HG03575 (cell line): ENCODE measurements around the gene RPS3.
"Not testable (repeated sequence)": the region's sequence is repeated elsewhere in the genome, so short reads cannot be mapped to it uniquely, and the experiment has no call there.

ENCODE experiments used
- ATAC-seq: cut with Tn5 transposase; IDR thresholded peaks from one replicate; pipeline ENCODE4 v1.9.1; 2021; ENCODE audit not compliant: unreplicated experiment, insufficient number of reproducible peaks, low FRiP score; ENCODE audit errors: extremely low read depth

The RPS3 gene

DNA sequence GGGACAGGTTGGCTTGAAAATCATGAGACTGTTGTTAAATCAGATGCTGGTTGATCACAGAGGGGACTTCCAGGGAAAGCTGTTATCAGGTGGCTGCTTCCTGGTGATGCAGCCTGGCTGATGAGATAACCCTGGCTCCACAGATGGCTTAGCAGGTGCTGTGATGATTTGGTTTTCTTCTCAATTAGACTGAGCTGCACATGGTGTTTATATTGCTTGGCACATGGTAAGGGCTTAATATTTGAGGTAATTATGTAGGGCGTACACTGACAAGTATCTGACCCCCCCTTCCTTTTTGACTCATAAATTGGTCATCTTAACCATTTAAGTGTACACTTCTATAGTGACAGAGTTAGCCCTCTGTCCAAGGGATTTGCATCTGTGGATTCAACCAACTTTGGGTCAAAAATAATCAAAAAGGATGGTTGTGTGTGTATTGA lies 7.0 kb downstream of the RPS3 start:
- no peak for ATAC-seq

DNA sequence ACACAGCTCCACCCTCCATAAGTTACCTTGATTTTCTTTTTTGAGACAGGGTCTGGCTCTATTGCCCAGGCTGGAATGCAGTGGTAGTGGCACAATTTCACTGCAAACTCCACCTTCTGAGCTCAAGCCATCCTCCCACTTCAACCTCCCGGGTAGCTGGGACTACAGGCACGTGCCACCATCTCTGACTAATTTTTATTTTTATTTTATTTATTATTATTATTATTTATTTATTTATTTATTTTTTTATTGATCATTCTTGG lies 9.6 kb downstream of the RPS3 start:
- ATAC-seq = no peak

DNA sequence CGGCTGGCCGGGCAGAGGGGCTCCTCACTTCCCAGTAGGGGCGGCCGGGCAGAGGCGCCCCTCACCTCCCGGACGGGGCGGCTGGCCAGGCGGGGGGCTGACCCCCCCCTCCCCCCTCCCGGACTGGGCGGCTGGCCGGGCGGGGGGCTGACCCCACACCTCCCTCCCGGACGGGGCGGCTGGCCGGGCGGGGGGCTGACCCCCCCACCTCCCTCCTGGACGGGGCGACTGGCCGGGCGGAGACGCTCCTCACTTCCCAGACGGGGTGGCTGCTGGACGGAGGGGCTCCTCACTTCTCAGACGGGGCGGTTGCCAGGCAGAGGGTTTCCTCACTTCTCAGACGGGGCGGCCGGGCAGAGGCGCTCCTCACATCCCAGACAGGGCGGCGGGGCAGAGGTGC lies 10.7 kb downstream of the RPS3 start:
- not testable (repeated sequence) for ATAC-seq

DNA sequence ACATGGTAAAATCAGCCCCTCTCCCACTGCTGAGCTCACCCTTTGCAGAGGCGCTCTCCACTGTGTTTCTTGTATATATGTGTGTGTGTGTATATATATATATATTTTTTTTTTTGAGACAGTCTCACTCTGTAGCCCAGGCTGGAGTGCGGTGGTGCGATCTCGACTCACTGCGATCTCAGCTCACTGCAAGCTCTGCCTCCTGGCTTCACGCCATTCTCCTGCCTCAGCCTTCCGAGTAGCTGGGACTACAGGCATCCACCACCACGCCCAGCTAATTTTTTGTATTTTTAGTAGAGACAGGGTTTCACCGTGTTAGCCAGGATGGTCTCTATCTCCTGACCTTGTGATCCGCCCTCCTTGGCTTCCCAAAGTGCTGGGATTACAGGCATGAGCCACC lies 13.8 kb downstream of the RPS3 start:
- ATAC-seq = not testable (repeated sequence)

DNA sequence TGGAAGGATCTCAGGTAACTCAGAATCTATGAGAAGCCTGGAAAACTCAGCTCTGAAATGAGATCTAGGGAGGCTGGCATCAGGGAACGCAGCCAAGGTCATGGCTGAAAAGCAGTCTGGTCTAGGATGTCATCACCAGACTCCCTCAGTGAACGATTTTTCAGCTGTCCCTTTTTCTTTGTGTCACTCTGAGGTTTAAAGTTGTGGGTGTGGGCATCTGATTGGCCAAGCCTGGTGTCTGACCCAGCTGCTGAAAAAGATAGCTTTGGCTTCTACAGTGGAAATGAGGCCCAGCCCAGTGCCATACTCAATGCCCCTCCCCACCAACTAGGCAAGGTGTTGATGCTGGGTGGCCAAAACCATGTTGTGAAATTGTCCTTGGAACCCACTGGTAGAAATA lies 14.5 kb downstream of the RPS3 start:
- ATAC-seq = no peak

DNA sequence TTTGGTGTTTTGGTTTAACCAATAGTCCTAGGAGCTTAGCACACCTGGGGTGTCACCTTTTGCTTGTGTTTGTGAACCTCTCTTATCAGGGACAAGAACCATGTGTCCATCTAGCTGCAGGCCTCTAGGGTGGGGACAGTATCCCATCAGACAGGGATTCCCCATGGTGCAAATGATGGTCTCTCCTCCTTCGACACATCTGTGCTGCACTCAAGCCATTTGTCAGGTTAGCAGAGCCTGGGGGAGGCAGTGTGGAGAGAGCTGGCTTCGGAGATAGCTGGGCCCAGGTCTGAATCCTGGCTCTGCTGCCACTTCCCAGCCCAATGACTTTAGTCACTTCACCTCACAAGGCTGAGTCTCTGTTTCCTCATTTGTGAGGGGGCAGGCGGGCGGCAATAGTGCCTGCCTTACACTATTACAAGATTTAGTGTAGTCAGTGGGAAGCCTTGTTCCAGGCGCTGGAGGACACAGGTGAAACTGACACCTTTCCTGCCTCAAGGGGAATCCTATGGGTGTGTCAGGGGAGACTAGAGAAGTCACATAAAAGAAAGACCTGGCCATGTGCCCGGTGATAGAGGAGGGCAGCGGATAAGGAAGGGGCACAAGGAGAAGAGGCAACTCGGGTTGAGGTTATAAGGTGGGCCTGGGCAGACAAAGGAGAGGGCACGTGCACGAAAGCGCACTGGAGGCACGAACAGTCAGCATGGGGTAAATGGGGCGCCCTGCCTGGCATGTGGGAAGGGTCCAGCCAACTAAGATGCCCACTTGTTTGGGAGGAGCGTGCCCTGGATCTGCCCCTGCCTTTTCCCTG lies 21.1 kb downstream of the RPS3 start:
- no peak for ATAC-seq

DNA sequence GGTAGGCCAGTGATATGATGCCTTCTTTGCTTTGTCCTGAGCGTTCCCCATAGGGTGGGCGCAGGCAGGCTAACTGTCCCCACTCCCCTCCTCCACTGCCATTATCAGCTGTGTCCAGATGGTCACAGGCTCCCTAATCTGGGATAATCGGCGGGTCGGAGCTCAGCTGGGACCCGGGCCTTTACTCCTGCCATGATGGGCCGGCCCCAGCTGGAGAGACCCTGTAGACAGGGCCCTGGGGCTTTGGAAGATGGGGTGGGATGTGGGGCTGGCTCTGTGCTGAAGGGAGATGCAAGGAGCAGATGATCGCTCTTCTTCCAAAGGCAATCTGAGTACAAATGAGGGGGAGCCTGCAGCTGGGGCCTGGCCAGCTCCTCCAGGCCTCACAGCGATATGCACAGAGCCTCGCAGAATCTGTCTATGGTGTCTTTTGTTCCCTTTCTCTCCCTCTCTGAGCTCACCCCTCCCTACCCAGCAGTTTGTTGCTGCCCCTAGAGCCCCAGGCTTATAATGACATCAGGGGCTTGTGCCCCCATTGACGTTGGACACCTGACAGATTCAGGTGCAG lies 21.8 kb downstream of the RPS3 start:
- ATAC-seq = no peak

DNA sequence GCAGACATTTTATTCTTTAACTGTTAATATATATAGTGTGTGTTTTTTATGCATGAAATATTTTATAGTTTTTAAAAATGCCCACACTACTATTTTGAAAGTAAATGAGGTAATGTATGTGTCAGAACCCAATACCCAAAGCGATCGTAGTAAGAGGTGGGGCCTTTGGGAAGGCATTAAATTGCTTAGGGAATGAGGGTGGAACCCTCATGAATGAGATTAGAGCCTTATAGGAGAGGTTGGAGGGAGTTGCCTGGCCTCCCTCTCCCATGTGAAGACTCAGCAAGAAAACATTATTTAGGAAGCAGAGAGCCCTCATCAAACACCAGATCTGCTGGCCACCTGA lies 22.6 kb downstream of the RPS3 start:
- ATAC-seq = no peak

DNA sequence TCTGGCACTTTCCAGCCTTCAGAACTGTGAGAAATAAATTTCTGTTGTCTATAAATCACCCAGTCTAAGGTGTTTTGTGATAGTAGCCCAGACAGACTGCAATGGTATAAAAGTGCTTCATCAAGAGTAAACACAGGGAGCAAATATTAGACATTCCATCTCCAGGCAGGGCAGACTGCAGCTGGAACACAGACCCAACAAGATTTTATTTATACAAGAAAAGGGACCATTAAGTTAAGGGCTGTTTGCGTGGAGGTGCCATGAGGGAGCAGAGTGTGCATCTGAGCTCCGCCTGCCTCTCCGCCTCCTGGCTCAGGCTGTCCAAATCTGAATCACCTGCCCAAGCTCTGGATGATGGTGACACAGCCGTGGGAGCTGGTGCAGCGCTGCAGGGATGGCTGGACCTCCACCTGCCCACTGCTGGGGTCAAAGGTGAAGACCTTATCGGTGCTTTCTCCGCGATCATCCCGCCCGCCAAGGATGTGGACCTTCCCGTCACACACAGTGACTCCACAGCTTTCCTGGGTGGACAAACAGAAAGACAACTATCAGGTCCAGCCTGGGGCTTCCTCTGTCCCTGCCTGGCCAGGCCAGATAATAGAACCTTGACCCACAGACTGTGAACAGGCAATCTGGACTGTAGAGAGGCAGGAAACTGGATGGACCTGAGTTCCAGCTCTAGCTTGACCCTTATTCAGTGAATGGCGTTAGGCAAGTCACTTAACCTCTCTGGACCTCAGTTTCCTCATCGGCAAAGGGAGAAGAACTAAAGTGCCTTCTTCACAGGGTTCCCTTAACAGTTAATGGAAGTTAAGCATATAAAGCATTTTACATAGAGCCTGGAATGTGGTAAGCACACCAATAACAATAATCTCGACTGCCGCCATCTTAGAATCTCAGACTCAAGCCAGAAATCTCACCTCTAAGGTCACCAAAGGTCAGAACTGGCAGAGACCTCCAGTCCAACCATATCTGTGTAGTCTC lies 23.2 kb downstream of the RPS3 start:
- ATAC-seq = no peak

DNA sequence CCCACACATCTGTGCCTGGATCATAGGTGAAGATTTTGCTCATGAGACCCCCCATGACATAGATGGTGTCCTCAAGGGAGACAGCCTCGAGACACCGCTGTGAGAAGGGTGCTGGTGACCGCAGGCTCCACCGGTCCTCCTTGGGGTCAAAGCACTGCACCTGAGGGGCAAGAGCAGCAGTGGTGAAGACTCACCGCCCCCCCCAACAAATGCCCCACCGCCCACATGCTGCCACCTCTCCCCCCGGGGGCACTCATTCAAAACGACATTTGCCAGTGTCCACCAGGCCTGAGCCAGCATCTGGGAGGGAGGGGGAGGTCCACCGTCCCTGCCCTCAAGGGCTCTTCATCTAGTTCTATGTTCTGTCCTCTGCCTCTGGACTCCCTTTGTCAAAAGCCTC lies 24.4 kb downstream of the RPS3 start:
- ATAC-seq = no peak

DNA sequence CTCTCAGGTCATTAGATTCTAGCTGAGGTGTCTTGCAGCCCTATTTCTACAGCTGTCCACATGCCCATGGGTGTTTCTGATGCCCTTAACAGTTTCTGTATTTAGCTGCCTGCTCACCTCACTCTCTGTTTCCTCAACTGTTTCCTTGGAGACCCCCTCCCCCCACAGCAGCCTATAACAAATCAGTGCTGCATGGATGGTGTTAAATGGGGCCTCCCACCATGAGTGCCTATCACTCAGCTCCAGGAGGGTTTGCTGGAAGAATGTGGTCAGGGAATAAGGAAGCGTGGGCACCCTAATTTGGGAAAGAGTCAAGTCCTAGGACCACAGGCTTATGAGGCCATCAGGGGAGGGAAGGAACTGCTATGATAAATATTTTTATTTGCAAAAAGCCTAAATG lies 25.1 kb downstream of the RPS3 start:
- no peak for ATAC-seq

DNA sequence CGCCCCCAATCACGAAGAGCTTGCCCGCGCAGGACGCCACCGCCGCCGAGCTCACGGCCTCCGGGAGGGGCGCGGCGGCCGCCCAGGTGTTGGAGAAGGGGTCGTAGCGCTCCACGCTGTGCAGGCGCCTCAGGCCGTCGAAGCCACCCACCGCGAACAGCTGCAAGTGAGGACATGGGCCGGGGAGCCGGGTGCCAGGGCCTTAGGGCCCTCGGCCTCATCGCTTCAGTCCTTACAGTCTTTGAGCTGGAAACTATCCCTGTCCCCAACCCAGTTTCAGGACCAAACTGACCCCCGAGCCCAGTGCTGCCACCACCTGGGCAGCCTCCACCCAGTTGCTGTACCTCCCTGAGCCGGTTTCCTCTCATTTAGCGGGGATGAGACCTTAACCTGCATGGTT lies 26.1 kb downstream of the RPS3 start:
- no peak for ATAC-seq

DNA sequence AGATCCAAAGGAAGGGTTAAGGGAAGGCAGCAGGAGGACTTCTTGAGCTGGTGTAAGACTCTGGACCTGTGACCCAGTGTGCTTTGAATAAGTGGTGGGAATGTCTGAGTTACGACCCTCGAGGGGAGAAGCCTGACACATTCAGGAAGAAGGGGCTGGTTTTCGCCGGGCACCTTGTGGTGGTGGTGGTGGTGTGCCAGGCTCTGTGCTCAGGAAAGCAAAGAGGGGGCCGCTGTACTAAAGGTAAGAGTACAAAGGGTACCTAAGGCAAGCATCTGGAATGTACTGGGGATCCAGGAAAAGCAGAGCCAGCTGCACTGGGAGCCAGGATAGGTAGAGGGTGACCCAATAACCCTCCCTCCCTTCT lies 27.4 kb downstream of the RPS3 start:
- ATAC-seq = no peak

DNA sequence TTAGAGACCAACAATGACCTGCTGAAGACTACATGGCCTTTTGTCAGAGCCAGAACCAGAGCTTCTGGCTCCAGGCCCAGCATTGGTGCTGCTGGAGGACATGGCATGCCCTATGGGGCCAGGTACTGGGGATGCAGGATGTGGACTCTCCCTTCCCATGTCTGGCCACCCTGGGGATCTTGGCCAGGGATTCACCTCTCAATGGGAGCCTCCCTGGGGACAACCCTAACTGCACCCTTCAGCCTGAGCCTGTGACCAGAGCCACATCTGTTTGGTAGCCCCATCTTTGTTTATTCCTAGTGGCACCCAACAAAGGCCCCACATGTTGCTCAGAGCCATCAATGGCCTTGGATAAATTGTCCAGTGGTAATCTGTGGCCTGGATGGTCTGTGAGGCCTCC lies 27.9 kb downstream of the RPS3 start:
- no peak for ATAC-seq

DNA sequence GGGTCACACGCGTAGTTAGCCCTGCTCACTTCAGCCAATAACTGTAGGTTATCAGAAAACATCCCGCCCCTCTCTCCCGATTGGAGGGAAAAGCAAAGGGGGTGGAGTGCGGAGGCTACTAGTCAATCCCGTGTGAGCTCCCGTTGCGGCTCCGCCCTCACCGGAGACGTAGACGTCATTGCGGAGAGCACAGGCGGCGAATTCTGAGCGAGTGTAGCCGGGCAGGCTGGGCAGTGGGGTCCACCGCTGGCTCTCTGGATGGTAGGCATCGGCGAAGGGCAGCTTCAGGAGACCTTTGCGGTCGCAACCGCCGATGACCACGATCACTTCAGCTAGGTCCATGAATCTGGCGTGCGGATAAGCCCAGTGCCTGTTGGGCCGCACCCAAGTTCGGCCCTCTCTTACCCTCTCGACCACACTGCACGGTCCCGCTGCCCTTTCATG lies 29.0 kb downstream of the RPS3 start:
- ATAC-seq = no peak

DNA sequence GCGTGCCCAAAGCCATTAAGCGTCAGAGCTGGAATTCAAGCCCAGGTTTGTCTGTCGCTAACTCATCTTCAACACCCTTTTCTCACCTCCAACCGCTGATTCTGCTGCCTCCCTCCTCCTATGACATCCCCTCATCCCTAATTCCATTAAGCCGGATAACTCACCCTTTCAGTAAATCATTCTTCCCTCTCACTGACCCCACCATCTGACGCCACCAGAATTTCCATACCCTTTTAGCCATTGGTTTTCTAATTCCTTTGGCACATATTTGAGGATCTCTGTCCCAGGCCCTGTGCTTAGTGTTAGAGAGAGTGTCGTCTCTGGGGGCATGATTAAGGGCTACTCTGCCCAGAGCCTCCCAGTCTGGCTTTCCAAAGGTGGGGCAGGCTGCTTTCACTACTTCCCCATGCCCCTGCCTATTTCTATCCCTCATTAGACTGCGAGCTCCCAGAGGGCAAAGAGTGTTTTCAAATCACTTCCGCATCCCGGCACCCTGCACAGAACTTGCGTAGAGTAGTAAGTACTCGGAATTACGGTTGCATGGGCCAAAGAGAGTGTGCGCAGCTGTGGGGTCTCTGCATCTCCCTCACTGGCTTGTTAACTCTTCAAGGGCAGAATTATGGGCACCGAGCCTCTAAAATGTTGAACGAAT lies 29.8 kb downstream of the RPS3 start:
- no peak for ATAC-seq

DNA sequence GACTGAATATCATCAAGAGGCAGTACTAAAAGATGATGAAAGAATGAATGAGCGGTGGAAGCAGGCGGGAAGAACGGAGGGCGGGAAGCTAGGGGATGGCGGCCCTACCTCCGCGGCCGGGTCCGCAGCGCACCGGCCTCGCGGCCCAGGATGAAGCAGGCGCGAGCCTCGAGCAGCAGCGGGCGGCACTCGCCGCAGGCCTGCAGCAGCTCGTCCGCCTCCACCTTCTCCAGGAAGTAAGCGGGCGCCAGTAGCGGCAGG lies 30.3 kb downstream of the RPS3 start:
- no peak for ATAC-seq

DNA sequence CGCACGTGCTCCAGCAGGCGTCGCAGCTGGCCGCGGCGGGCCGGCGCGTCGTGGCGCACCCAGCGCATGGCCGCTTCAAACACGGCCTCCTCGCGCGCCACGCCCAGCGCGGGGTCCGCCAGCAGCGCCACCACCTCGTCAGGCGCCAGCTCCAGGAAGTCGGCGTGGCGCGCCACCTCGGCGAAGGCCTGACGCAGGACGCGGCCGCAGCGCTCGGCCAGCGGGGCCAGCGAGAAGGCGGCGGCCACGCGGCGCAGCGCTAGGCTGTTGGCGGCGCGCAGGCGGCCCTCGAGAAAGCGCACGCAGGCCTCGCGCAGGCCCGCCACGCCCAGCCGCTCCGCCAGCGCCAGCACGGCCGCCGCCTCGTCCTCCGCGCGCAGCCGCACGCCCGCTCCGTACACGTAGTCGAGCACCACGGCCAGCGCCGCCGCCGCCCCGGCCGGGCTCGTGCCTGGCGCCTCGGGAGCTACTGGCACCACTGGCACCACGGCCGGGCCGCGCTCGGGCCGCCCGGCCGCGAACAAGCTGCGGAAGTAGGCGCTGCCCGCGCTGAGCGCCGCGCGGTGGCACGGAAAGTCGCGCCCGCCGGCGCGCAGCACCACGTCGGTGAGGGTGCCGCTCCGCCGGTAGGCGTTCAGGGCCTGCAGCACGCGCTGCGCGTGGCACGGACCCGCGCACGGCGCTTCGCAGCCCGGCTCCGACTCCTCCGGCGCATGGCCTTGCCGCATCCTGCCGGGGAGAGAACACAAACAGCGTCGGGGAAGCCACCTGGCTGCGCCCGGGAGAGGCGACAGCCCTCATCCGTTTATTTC lies 30.8 kb downstream of the RPS3 start:
- ATAC-seq = no peak
